Activated CD8-positive, alpha-beta memory T cell treated with anti-CD3 and anti-CD28 coated beads for 48 hours (primary cell): ENCODE data around the gene PKNOX1.
"Not testable (repeated sequence)": the region's sequence is repeated elsewhere in the genome, so short reads cannot be mapped to it uniquely, and the experiment has no call there.

Source experiments
- DNase-seq, 3 experiments: peaks; one replicate each; pipeline ENCODE4 v3.0.0-alpha.2; 2020; ENCODE audit warnings: low read depth in 2 of 3, low spot score in 2 of 3

PKNOX1 gene

DNA sequence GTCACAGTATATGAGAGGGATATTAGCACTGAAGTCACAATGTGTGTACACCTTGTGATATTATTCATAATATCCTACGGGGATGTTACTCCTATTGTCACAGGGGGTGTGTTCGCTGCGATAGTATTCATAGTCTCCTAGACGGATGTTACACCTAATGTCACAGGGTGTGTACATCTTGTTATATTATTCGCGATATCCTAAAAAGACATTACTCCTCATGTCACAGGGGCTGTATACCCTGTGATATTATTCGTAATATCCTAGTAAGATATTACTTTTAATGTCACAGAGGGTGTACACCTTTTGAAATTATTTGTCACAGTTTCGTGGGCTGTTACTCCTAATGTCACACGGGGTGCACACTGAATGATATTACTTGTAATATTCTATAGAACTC, 23.2 kb upstream of the PKNOX1 start:
- not testable (repeated sequence) for DNase-seq

DNA sequence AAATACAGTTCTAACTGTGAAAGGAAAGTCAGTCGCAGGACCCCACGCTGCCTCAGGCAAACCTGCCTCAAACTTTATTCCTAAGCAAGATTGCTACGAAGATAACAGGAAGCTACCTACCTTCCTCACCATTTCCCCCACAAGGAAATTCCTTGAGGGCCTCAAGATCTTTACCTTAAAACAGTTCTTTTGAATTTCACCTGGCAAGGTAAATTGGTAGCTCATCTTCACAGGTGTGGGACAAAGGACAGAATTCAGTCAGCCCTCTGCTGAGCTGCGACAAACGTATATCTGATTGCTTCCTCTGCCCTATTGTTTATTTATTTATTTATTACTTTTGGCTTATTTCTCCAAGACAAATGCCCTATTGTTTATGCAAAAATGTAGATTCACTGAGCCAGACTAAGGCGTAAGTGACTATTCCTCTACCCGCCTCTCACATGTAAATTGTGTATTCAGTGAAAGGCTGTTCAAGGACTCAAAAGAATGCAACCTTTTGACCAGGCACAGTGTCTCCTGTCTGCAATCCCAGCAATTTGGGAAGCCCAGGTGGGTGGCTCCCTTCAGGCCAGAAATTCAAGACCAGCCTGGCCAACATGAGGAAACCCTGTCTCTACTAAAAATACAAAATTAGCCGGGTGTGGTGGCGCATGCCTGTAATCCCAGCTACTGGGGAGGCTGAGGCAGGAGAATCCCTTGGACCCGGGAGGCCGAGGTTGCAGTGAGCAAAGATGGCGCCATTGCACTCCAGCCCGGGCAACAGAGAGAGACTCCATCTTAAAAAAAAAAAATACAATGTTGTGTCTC, 17.3 kb upstream of the PKNOX1 start:
- no peak for DNase-seq

DNA sequence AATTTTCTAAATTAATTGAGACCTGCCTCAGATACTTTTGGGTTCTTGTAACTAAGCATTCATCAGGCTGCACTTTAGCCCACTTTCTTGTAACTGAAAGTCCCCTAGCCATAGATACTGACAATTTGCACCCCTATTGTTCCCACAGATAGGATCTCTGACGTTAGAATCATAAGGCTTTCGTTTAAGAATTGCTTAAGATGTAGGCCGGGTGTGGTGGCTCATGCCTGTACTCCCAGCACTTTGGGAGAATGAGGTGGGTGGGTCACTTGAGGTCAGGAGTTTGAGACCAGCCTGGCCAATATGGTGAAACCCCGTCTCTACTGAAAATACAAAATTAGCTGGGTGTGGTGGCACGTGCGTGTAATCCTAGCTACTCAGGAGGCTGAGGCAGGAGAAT, 16.2 kb upstream of the PKNOX1 start:
- DNase-seq: not testable (repeated sequence)

DNA sequence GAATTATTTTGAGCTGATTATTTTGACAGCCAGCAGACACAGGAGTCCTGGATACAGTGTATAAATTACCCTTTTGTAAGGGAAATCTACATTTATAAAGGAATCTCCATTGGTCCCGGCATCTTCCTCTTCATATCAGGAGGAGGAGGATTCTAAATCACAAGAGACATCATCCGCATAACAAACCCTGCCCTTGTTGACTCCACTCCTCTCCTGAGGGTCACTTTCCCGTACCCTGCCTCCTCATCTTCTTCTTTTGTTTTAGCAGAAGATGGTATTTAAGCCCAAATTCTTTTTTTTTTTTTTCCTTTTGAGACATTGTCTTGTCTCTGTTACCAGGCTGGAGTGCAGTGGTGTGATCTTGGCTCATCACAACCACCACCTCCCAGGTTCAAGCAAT, 14.6 kb upstream of the PKNOX1 start:
- no peak for DNase-seq

DNA sequence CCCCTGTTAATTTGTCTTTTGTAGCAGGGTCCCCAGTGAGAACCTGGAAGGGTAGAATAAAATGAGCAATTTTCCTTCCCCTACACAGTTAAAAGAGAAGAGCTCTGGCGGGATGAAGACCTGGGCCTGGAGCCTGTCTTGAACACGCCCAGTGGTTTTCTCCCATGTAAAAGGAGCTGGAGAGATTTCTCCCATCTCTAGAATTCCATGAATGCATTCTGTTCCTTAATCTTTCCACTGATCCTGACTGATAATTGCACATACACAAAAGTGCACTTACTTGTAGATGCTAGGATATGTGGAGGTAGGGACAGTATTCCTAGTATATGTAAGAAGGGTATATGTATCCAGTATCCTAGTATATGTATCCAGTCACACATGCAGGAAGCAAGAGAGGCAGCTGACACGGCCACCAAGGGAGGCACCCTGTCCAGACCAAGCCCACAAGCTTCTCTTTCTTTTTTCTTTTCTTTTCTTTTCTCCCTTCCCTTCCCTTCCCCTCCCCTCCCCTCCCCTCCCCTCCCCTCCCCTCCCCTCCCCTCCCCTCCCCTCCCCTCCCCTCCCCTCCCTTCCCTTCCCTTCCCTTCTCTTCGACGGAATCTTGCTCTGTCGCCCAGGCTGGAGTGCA, 11.9 kb upstream of the PKNOX1 start:
- DNase-seq: no peak

DNA sequence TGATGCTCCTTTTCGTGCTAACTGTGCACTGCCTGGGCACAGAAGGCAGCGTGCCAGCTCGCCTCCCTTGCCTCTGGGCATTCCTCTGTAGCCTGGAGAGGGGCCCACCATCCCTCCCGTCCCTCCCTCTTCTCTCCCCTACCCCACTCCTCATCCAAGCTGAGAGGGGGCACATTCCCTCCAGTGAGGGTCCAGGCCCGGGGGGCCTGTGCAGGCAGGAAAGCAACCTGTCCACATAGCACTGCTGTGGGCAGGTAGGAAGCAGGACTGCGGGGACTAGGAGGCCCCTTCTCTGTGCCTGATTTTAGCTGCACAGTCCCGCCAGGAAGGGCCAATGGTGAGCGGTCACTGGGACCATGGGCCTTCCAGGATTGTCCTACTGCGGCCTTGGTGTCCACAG, 10.3 kb upstream of the PKNOX1 start:
- no peak for DNase-seq

DNA sequence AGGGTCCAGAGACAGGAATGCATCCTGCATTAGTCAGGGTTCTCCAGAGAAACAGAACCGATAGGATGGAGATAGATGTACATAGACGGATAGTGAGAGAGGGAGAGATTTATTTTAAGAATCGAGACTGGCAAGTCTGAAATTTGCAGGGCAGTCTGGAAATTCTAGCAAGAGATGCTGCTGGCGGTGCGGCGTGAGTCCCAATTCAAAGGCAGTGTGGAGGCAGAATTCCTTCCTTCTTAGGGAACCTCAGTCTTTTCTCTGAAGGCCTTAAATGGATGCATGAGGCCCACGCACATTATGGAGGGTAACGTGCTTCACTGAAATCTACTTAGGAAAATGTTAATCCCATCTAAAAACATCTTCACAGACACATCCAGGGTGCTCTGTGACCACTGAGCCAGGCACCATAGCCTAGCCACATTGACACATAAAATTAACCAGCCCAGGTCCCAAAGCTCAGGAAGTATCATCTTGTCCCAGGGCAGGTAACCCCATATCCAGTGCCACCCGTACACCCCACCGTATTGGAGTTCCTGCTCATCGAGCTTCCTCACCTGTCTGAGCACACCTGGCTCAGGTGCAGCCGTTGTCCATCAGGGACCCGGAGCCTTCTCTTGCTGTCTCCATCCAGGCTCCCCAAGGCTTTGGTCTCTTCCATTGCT, 9.7 kb upstream of the PKNOX1 start:
- DNase-seq: no peak

DNA sequence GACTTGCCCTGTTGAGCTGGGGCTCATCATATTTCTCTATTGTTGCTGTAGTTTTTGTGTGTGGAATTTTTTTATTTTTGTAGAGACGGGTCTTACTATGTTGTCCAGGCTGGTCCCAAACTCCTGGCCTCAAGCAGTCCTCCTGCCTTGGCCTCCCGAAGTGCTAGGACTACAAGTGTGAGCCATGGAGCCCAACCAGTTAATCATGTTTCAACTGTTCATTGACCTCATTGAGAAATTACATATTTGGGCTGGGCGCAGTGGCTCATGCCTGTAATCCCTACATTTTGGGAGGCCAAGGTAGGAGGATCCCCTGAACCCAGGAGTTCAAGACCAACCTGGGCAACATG, 9.2 kb upstream of the PKNOX1 start:
- DNase-seq: no peak

DNA sequence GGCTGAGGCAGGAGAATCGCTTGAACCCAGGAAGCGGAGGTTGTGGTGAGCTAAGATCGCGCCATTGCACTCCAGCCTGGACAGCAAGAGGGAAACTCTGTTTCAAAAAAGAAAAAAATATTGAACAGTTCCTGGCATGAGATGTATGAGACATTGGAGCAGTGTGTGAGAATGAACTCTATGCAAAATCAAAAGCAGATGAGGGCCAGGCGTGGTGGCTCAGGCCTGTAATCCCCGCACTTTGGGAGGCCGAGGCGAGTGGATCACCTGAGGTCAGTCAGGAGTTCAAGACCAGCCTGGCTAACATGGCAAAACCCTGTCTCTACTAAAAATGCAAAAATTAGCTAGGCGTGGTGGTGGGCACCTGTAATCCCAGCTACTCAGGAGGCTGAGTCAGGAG, 6.7 kb upstream of the PKNOX1 start:
- not testable (repeated sequence) for DNase-seq

DNA sequence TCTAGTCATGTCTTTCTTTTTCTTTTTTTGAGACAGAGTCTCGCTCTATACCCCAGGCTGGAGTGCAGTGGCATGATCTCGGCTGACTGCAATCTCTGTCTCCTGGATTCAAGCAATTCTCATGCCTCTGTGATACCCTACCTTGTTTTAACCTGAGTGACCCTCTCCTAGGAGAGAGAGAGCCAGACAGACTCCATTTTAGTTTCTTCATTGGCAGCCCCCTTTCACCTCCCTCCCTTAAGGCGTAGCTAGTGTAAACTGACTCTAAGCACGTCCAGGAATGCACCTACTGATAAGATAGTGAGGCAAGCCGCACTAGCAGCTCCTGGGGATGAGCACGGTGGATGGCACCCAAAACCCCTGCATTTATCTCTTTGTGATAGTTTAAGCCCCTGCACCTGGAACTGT, 5.2 kb upstream of the PKNOX1 start:
- DNase-seq: no peak

DNA sequence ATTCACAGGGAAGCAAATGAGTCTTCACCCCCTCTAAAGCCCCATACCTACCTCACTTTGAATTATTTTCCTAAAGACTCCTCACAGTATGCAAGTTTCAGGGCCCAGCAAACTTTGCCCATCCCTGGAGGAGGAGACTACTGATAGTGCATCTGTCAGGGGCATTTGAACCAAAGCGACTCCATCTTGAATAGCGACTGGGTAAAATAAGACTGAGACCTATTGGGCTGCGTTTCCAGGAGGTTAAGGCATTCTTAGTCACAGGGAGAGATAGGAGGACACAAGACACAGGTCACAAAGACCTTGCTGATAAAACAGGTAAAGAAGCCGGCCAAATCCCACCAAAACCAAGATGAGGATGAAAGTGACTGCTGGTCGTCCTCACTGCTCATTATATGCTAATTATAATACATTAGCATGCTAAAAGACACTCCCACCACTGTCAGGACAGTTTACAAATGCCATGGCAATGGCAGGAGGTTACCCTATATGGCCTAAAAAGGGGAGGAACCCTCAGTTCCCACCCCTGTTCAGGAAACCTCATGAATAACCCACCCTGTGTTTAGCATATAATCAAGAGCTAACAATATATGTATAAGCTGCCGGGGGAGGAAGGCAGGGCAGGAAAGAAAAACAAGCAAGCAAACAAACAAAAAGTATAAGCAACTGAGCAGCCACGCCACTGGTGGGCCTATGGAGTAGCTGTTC, 3.3 kb upstream of the PKNOX1 start:
- no peak for DNase-seq

DNA sequence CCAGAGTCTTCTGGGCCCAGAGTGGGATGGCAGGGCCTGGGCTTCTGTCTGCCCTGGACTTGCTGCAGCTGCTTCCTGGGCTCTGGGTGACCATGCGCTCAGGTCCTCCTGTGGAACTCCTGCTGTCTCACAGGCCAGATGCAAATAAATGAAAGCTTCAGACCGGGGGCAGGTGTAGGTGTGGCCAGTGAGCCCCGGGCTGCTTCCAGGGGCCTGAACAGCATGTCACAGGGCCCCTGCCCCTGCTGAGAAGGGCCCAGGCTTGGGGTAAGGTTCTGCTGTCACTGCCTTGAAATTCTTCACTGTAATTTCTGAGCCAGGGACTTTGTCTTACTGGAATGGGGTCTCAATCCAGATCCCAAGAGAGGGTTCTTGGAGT, 2.5 kb upstream of the PKNOX1 start:
- no peak for DNase-seq

DNA sequence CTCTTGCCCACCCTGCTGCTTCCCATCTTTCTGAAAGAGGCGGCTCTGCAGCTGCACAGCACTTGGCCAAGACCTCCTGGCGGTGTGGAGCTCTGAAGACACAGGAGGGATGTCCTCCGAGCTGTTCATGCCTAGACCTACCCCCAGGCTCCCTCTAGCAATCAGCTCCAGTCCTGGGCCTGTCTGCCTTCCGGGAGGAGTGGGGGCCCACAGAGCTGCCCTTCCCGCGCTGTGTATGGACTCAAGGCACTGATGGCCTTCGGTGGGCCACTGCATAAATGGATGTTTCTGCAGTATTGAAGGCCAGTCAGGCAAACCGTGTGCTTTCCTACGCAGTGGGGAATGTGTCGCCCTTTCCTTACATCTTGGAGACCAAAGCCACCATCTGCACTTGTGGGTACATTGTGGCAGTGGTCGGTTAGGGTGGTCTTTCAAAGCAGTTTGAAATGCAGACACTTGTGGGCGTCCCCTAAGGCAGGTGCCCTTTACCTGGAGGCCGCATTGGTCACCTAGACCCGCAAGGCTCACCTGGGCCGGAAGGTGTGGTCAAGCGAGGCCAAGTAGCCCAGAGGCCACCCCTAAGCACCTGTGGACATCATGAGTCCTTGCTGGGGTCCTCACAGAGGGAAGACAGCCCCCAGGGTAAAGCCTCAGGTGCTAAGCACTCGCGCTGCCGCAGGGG, 912 bp upstream of the PKNOX1 start:
- DNase-seq: no peak

DNA sequence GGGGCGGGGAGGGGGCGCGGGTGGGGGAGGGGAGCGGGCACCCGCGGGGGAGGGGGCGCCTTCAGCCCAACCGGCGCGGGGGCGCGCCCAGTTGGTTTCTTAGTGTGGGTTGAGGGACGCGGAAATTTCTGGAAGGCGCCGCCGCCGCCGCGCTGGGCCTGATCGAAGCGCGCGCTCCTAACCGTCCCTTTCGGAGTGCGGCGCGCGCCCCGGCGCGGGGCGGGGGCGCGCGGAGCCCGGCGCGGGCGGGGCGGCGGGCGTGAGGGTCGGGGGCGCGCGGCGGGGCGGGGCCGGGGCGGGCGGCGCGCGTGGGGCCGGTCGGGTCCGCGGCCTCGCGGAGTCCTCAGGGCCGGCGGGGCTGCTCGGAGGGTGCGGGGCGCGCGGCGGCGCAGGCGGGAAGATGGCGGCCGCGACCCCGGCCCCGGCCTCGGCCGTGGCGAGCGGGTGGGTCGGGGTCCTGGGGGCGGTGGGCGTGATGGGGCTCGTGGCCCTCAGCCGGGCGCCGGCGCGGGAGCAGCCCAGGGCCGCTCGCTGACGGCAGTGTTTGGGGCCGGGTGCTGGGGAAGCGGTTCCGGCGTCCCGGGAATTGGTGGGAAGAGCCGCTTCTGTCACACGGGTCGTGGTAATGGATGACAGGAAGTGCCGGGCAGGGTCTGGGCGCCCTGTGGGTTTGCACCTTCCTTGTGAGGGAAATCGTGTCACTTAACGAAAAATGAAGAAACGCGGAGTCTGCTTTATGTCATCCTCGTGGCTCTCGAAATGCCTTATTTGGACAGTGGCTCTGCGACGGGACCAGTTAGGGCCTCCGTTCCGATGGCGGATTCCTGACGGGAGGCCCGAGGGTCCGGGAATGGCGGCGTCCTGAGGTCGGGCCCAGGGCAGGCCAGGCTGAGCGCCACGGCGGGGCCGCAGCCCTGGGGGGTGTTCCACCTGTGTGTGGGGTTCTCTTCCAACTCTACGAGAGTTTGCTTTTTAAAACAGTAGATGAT, 764 bp downstream of the PKNOX1 start:
- DNase-seq: peak; percentile 22 to 54 (median 23)

DNA sequence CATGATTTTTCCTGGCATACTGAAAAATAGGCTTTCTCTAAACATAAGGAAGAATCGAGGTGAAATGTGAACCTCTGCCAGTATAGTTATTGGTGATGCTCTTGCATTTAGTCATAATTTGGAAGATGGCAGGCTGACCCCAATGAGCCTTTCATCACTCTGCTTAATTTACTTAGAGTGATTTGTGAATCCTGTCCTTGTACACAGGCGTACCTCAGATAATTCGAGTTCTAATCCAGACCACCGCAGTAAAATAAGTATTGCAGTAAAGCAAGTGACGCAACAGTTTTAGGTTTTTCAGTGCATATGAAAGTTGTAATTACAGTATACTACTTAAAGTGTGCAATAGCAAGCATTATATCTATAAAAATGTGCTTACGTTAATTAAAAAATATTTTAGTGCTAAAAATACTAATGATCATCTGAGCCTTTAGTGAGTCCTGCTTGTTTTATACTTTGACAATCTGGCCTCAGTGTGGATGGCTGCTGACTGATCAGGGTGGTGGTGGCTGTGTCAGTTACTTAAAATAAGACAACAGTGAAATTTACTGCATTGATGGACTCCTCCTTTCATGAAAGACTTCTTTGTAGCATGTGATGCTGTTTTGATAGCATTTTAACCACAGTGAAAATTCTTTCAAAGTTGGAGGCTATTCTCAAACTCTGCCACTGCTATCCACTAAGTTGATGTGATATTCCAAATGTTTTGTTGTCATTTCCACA, 1.7 kb downstream of the PKNOX1 start:
- DNase-seq: no peak

DNA sequence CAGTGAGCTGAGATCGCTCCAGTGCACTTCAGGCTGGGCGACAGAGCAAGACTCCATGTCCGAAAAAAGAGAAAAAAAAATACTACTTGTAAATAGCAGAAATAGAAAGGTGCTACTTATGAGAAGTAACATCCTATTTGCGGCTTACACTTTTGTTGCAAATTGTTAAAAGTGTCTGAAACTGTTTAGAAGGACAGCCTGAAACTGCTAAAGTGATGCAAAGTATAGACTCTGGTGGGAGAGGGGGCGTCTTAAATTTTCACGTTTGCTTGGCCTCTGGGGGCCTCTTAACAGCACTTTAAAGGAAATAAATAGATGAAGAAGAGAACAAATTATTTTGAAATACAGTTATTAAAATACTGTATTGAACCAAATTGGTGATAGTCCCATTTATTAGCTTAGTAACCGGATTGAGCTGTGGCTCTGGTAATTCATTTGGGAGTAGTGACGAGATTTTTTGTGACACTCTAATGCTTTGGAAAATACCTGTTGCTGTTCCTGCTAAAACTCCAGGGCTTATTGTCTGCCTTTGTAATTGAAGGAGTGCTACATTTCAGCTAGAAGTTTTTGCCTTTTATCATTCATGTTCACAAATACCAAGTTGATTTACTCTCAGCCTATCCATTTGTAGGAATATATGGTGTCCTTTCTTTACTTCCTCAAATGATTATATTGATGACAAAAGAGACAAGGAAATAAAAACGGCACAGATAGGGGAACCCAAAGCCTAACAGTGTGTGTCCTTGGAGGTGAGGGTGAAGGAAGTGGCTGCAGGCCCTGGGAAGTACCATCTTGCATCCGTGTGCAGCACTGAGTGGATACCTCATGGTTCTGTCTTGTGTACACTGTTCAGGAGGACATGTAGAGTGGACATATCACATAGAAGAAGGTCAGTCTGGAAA, 6.2 kb downstream of the PKNOX1 start:
- DNase-seq: no peak

DNA sequence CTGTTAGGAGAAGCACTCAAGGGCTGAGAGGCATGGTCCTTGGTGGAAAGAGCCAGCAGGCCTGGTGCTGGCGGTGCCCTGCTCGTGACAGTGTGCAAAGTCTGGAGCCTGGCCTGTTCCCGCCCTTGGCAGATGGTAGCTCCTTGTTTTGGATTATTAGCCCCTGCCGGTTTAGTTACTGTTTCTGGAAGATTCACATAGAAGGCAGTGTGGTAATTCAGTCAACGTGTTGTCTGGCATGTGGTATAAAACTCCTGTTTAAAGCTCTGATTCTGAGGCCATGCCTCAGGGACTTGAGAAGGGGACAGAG, 6.8 kb downstream of the PKNOX1 start:
- no peak for DNase-seq

DNA sequence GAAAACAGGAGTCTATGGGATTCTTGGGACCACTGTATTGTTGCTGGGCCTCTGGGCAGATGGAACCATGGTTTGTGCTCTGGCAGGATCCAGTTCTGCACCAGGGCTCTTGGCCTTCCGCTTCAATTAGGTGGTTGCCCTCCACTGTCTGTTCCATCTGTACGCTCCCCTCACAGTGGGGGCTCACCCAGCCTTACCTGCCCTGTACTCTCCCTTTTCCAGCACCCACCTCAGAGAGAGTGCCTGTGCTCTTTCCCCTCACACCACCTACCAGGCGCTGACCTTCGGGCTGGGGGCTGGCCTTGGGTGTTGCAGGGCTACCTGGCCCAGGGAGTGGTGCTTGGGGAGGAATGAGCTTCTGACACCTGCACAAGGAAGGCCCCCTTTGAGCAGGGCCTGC, 7.5 kb downstream of the PKNOX1 start:
- DNase-seq: no peak

DNA sequence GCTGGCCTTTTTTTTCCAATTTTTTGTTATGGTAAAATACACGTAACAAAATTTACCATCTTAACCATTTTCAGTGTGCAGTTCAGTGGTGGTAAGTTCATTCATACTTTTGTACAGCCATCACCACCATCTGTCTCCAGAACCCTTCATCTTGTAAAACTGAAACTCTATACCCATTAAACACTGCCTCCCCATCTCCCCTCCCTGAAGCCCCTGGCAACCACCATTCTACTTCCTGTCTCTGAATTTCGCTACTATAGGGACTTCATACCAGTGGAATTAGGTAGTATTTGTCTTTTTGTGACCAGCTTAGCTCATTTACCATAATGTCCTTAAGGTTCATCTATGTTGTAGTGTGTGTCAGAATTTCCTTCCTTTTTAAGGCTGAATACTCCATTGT, 8.7 kb downstream of the PKNOX1 start:
- no peak for DNase-seq
